Endothelial cell of umbilical vein (primary cell): ENCODE data around the gene SLC8A2.

Experiments
- POLR2A ChIP-seq: IDR thresholded peaks from 2 replicates; pipeline ENCODE4 v1.6.1; 2012; ENCODE audit warnings: low read depth, mild to moderate bottlenecking, control low read depth, low read length
- TF ChIP-seq, protein P1 (sequence below), 2 donors: IDR thresholded peaks; 1 replicate in 1 of 2; 2 replicates in 1 of 2; pipeline ENCODE4 v1.5.1; 2011; ENCODE audit warnings: low read length in 2 of 2, mild to moderate bottlenecking in 2 of 2, moderate library complexity in 2 of 2, control low read depth in 1 of 2, inconsistent platforms in 1 of 2, low read depth in 1 of 2; ENCODE audit not compliant: insufficient read depth in 1 of 2; ENCODE audit errors: extremely low read depth in 1 of 2

- TF ChIP-seq, protein P1, sequence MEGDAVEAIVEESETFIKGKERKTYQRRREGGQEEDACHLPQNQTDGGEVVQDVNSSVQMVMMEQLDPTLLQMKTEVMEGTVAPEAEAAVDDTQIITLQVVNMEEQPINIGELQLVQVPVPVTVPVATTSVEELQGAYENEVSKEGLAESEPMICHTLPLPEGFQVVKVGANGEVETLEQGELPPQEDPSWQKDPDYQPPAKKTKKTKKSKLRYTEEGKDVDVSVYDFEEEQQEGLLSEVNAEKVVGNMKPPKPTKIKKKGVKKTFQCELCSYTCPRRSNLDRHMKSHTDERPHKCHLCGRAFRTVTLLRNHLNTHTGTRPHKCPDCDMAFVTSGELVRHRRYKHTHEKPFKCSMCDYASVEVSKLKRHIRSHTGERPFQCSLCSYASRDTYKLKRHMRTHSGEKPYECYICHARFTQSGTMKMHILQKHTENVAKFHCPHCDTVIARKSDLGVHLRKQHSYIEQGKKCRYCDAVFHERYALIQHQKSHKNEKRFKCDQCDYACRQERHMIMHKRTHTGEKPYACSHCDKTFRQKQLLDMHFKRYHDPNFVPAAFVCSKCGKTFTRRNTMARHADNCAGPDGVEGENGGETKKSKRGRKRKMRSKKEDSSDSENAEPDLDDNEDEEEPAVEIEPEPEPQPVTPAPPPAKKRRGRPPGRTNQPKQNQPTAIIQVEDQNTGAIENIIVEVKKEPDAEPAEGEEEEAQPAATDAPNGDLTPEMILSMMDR (IDR thresholded peaks at IDR 0.05; ENCODE audit: extremely low read depth in 1 of 2, insufficient read depth in 1 of 2, low read depth in 1 of 2, low read length in 2 of 2): peak; percentile 93 to 97
- TF ChIP-seq POLR2A: peak; percentile 75
Observed at GRCh38 chr19:47483800-47484690, 12.4 kb upstream of the SLC8A2 start, which contains the start of gene KPTN.
